GM21515 (cell line): ENCODE results near the gene CPLX4.

Source experiments
- ATAC-seq: cut with Tn5 transposase; IDR thresholded peaks from one replicate; pipeline ENCODE4 v1.9.1; 2021; ENCODE audit not compliant: unreplicated experiment

CPLX4 gene, protein sequence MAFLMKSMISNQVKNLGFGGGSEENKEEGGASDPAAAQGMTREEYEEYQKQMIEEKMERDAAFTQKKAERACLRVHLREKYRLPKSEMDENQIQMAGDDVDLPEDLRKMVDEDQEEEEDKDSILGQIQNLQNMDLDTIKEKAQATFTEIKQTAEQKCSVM

DNA sequence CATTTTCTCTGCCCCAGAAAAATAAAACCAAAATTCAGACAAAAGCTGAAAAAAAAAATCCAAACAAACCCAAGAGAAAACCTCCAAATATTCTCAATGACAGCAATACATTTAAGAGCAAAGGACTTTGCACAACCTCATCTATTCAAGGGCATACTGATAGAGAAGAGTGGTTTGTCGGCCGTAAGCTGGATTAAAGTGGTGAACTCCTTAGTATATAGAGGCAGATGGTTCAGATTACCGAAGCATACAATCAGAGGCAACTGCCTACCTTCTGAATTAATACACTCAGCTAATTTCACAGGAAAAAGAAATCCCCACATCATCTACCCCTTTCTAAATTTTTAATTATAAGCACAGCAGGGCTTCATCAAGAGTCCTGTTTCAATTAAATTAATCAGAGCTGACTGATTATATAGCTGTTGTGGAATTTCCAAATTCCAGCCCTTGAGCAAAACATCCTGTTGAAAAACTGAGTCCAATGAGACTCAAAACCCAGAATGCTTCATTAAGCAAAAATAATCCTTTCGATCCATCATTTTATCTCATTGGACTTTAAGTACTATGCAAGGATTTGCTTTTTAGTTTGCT is at the start of gene CPLX4:
CPLX4 (minus strand) TSS at position 190 of the 591 bp plus-strand sequence; CDS start at position 3, 187 bp downstream.
- no peak for ATAC-seq

DNA sequence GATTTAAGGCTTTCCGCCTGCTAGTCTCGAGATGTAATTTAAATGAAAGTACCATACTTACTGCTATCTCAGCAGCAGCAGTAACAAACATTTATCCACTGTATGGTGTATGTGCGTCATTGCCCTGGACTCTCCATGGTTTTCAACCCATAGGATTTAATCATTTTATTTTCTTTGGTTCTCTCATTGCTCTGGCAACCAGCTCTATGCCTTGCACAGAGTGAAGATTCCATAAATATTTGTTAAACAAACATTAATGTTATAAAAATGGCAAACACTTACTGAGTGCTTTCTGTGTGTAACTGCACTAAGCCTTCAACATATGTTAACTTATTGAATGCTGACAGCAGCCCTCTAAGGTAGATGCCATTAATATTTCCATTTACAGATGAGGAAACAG is 41.9 kb upstream of the CPLX4 start:
- no peak for ATAC-seq

DNA sequence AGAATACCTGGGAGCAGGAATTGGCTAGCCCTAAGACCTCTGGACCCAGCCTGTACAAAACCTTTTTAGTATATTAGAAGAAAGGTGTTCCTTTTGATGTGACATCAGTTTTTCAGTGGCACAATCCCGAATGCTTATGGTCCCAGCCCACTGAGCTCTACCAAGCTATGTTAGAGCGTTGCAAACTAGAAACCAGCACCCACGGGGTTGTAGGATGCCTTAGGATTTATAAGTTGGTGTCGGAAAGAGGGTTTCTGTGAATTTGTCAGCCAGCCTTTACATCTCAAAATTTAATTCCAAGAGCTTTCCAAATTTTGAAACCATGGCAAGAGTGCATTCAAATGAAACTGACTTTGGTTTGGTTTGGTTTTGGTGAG is 41.1 kb upstream of the CPLX4 start:
- peak; percentile 19 for ATAC-seq

DNA sequence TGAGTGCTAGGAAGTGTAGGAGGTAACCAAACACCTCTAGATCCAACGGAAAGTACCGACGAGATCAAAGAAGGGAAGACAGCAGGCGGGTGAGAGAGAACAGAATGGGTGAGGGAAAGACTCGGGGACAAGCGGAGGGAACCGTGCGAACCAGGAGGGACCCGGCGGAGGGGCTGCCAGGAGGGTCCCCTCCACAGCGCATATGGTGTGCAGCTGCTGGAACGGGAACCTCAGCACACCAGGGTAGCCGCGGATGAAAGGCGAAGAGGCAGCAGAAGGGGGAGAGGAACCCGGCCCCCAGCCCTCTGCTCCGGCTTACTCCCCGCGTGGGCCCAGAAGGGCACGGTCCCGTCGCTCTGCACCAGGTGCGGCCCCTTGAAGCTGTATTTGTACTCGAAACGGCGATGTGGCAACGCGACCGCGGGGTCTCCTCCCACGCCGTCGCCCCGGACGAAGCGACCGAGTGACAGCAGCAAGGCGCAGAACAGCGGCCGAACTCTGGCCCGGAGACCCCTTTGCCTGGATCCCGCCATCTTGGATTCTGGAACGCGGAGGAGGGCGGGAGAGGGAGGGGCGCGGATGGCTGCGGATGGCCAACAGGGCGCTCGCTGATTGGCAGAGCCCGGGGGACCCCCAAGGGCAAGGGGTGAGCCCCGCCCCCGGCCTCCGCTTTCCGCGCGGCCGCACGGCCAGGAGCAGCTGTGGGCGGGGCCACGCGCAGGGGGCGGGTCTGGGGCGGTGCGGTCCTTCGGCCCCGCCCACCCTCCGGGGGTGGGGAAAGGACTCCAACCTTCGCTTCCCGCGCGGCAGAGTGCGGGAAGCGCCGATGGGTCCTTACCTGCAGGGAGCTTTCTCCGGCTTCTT is 40.5 kb upstream of the CPLX4 start, which contains the start of gene LMAN1:
LMAN1 (minus strand) TSS at position 554 of the 864 bp plus-strand sequence; CDS start at position 533, 21 bp downstream.
- ATAC-seq, result peak; percentile 97

DNA sequence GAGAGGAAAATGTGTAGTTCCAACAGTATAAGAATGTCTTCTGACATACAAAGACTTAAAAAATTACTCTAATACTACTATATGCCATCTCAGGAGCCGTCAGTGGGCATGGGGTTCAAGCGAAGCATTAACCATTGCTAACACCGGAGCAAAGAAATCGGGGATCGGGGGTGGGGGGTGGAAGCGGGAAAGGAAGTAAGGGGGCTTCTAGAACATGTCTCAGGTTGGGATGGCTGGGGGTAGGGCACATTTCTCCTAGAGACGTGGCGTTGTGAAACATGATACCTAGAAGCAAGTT is 39.9 kb upstream of the CPLX4 start:
- ATAC-seq, result no peak

DNA sequence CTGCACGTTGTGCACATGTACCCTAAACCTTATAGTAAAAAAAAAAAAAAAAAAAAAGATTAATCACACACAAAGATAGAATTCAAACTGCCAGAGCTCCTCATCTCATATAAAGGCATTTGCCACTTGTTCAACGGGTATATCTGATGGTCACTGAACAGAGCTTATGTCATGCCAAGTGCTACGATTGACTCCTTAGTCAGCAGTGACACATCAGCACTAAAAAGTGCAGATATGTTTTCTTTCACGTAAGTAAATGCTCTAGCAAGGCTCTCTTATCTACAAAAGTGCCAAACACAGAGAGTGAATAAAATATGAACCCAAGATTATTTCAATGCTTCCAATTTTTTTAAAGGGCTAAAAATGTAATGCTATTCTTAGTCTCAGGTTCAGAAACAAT is 39.5 kb upstream of the CPLX4 start:
- no peak for ATAC-seq

DNA sequence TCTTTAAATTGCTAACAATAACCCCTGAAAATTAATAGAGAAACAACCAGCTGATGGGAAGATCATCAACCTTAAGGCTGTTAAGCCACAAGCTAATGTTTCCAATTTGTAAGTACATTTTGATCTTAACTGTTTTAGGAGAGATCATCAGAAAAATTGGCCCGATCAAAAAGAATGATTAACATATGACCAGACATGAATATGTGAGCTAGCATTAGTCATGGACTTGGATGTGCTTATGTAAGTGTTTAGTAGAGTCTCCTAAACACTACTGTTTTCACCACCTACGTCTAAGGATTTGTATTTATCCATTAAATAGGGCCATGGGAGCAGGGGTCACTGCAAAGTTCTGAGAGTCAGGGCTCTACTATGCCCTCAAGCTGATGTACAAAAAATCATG is 36.3 kb upstream of the CPLX4 start:
- no peak for ATAC-seq

DNA sequence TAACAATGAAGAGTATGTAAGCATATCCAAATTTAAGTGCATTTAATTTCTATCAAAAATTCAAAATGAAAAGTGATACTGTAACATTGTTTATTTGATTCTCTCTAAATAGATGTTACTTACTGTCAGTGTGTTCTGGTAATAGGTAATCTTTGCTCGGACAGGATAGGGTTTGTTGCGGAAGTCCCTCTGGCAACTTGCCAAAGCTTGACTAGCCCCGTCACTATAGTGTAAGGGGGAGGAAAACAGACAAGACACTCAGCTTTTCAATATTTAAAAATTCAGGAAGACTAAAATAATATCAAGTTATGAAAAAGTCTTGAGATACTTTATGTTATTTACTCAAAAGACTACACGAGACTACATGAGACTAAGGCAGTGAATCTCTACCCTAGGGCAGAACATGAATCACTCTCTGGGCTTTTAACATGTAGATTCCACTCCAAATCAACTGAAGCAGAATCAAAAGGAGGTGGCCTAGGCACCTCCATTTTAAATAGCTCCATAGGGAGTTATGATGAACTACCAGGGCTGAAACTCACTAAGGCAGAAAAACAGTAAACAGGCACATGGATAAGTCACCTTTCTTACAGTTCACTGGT is 34.7 kb upstream of the CPLX4 start:
- ATAC-seq, result no peak

DNA sequence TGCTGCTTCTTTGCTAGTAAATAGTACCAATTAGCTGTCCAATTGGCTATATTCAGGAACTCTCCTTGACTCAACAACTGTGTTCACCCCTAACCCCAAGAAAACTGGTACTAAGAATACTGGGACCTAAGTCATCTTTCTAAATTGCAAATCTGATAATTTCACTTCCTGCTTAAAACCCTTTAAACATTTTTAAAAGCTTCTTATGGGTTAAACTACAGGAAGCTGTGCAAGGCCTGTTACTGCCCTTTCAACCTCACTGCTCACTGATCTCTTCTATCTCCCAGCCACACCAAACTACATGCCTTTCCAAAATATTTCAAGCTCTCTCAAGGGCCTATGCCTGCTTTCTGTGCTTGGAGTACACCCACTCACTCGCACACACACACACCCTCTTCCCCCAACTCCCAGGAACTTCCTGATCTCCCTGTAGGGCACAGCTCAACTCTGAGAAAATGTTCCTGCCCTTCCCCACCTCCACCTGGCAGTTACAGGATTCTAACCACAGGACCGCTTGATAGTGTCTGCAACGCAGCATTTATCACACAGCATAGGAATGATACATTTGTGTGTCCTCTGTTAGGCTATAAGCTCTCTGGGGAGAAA is 33.9 kb upstream of the CPLX4 start:
- no peak for ATAC-seq

DNA sequence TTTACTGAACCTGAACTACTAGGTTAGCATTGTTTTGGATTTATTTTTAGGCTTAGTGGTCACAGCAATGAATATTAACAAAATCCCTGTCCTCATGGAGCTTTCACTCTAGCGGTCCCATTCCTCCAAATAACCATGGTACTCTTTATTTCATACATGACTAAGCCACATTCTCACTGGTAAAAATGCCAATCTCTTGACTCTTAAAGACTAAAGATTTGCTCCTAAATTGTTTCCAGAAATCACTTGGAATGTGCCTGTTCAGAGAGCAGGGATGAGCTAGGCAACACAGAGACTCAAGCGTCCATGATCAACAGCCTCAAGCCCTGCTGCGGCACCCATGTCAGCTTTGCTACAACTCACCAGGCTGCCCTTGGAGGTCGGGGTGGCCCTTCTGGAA is 27.1 kb upstream of the CPLX4 start:
- ATAC-seq, result no peak

DNA sequence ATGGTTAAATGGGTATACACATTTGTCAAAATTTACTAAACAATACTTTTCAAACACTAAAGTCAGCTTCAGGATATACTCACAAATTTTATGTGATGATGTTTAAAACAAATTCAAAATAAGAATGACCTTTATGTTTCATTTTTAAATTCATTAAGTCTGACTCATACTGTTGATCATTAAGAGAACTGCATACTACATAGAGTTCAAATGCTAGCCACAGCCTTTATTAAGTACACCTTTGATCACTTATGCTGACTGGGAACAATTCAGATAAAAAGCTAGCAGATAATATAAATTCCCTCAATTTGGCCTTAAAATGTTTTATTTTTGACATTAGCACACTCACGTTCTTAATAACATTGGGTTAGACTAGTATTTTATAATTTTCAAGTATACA is 26.5 kb upstream of the CPLX4 start:
- no peak for ATAC-seq

DNA sequence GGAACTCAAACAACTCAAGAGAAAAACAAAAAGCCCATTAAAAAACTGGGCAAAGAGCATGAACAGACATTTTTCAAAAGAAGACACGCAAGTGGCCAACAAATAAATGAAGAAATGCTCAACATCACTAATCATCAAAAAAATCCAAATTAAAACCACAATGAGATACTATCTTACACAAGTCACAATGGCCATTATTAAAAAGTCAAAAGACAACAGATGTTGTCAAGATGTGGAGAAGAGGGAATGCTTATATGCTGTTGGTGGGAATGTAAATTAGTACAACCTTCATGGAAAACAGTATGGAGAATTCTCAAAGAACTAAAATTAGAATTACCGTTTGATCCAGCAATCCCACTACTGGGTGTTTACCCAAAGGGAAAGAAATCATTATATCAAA is 25.5 kb upstream of the CPLX4 start:
- ATAC-seq, result no peak

DNA sequence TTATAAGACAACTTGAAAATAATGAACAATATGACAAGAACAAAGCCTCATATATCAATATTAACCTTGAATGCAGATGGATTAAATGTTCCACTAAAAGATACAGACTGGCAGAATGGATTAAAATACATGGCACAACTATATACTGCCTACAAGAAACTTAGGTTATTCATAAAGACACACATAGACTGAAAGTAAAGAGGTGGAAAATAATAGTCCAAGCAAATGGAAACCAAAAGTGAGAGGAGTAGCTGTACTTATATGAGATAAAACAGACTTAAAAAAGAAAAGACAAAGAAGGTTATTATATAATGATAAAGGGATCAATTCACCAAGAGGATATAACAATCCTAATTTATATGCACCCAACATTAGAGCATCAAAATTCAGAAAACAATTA is 22.4 kb upstream of the CPLX4 start:
- peak; percentile 51 for ATAC-seq

DNA sequence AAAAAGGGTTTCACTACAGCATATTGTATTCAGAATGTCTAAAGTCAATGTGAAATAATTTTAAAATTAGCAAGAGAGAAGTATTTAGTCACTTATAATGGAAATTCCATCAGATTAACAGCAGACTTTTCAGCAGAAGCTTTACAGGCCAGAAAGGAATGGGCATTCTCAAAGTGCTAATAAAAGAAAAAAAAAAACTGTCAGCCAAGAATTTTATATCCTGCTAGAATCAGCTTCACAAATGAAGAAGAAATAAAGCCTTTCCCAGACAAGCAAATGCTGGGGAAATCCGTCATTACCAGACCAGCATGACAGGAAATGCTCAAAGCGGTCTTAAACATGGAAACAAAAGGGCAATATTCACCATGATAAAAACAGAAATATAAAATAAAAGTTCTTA is 21.9 kb upstream of the CPLX4 start:
- ATAC-seq, result no peak

DNA sequence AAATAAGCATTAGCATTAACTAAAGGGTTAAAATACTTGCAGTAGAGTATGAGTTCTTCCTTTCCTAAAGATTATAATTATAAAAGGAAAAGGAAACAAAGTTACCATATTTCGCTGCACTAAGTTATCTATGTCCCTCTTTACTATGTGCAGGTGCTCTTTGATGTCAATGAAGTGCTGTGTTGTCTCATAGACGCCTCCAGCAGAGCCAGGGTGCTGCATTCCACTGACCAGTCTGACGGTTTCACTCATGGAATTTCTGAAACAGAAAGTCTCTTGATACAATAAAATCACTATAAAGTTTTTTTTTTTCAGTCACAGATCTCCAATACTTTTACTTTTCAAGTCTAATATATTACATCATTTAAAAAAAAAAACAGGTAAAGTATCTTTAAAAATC is 14.5 kb upstream of the CPLX4 start:
- no peak for ATAC-seq

DNA sequence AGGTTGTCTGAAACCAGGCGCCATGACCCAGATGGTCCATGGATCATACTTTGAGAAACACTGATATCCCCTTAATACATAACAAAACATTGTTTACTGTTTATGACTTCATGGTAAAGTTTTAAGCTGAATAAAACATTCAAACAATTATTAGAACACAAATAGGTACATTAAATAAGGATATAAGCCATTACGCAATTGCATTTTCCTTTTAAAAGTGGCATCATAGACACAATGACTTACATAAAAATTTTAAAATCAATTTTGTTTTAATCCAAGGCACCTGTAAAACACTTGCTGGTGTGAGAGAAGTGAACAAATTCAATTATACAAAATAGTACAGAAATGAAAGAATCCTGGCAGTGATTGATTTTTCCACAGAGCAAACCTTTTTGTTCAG is 10.2 kb upstream of the CPLX4 start:
- ATAC-seq, result no peak

DNA sequence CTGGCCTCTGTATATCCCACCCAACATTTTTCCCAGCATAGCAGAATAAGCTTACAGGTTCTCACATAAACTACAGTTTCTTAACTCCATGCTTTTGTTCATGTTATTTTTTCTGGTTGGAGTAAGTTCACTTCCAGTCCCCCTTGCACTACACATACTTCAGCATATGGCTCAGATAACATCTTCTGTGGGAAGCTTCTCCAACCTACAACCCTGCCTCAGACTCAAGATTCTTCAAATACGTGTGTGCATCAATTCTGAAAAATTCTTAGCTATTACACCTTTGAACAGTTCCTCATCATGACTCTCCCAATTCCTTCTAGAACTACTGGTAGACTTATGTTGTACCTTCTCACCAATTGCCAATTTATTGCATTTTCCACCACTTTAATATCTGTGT is 7.5 kb upstream of the CPLX4 start:
- no peak for ATAC-seq

DNA sequence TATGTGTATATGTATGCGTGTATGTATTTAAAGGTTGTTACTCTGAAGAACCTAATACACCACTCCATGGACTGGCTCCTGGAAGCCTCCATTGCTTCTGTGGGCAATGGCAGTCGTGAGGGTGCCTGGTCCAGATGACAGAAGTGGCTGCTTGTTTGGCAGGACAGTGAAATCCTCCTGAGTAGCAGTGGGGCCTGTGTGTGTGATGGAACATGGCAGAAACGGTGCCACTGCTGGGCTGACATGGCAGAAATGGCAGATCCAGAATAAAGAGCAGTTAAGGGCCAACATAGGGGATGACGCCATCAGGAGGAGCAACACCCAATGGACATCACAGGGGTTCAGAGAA is 6.1 kb upstream of the CPLX4 start:
- no peak for ATAC-seq

DNA sequence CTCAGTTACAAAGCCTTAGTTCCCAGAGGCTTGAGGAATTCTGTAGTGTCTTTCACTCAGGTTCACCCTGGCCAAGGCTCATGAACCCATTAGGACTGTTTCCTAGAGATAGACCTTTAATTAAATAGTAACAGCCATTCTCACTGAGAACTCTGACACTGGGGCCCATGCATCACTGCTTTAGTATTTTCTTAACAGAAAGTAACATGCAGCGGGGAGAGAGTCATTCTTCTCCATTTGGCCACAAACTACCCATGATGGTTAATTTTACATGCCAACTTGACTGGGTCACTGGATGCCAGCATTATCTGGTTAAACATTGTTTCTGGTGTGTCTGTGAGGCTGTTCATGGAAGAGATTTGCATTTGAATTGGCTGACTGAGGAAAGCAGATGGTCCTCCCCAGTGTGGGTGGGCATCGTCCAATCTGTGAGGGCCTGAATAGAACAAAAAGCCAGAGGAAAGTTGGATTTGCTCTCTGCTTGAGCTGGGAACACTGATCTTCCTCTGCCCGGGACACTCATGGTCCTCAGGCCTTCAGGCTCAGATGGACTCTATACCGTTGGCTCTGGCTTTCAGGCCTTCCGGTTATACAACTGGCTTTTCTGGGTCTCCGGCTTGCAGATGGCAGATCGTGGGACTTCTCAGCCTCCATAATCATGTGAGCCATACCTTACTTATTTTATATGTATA is 5.6 kb upstream of the CPLX4 start:
- ATAC-seq, result no peak

DNA sequence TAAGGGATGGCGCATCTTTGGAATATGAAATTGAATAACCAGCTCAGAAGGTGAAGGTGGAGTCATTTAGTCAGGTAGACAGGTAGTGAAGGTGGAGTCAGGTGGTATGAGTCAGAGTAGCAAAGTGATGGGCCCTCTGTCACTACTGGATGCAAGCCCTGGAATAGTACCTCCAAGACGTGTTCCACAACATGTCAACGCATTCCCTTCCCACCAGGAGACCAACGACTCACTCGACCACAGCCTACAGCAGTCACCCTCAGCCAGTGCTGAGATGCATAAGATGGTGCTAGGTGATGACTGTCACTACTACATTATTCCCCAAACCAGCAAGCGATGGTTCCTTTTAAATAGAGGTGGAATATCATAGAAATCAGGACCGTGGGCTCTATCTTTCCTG is 6.8 kb downstream of the CPLX4 start:
- ATAC-seq, result no peak

DNA sequence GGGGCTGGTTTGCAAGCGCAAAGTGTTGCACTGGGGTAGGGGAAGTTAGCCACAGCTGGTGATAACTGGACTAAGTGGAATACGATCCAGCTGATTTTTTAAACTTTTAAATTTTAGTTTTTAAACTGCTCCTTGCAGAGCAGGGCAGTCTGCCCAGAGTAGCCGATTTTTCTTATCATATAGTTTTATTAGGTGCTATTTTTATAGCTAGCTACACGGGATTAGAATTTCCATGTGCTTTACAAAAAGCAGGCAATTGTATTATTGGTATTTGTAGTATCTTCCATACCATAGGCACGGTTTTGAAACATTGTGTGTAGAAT is 9.6 kb downstream of the CPLX4 start:
- no peak for ATAC-seq
